H54 (cell line): ENCODE results near the gene DDIAS.
A peak's percentile ranks its signal among the peaks of the same experiment; 100 is the strongest.
"Not testable (repeated sequence)": the region's sequence is repeated elsewhere in the genome, so short reads cannot be mapped to it uniquely, and the experiment has no call there.

Source experiments
- DNase-seq: peaks from one replicate; pipeline ENCODE4 v3.0.0; 2011; ENCODE audit warnings: low spot score, mixed read lengths; ENCODE audit not compliant: insufficient read length
- FAIRE-seq: peaks from 3 replicates; lab custom pipeline; 2011; peaks lifted over from hg19 to GRCh38; lab: Jason Lieb, UNC
- POLR2A ChIP-seq: IDR thresholded peaks from 2 replicates; pipeline ENCODE4 v1.6.1; 2011; ENCODE audit warnings: low read depth, mild to moderate bottlenecking, low read length

DDIAS gene

GRCh38 chr11:82959987-82960778 is 58.6 kb downstream of the DDIAS start:
- TF ChIP-seq POLR2A = no peak
- no peak for FAIRE-seq
- DNase-seq = no peak

- no peak for TF ChIP-seq POLR2A
- DNase-seq = no peak
- FAIRE-seq = no peak
These were observed 59.2 kb downstream of the DDIAS start for GRCh38 chr11:82960779-82961143.

GRCh38 chr11:82962021-82962420 is 60.5 kb downstream of the DDIAS start:
- not testable (repeated sequence) for DNase-seq, FAIRE-seq

GRCh38 chr11:82967381-82967780 is 65.8 kb downstream of the DDIAS start:
- DNase-seq (no peak), FAIRE-seq (no peak)
- TF ChIP-seq POLR2A = no peak

GRCh38 chr11:82969811-82970210 is 68.3 kb downstream of the DDIAS start:
- TF ChIP-seq POLR2A = no peak
- no peak for DNase-seq
- FAIRE-seq = no peak

- FAIRE-seq, DNase-seq: not testable (repeated sequence)
These were observed 69.1 kb downstream of the DDIAS start for GRCh38 chr11:82970507-82971083.

GRCh38 chr11:82971519-82971946 is 70.0 kb downstream of the DDIAS start:
- not testable (repeated sequence) for DNase-seq, FAIRE-seq

- DNase-seq = no peak
- no peak for TF ChIP-seq POLR2A
- FAIRE-seq = no peak
These were observed 70.6 kb downstream of the DDIAS start for GRCh38 chr11:82972103-82972502.

GRCh38 chr11:82974135-82974534 is 72.6 kb downstream of the DDIAS start:
- FAIRE-seq = peak; percentile 41
- no peak for DNase-seq
- TF ChIP-seq POLR2A = no peak

GRCh38 chr11:82974851-82975250 is 73.3 kb downstream of the DDIAS start:
- DNase-seq (no peak), FAIRE-seq (no peak)
- no peak for TF ChIP-seq POLR2A

GRCh38 chr11:82975882-82976281 is 74.3 kb downstream of the DDIAS start:
- peak; percentile 36 for FAIRE-seq
- no peak for TF ChIP-seq POLR2A
- DNase-seq = no peak

- FAIRE-seq (peak; percentile 69), DNase-seq (no peak)
- no peak for TF ChIP-seq POLR2A
These were observed 75.2 kb downstream of the DDIAS start for GRCh38 chr11:82976786-82977185.

GRCh38 chr11:82978422-82979099 is 77.0 kb downstream of the DDIAS start:
- no peak for TF ChIP-seq POLR2A
- DNase-seq (peak; percentile 33), FAIRE-seq (peak; percentile 97)

GRCh38 chr11:82979824-82980223 is 78.3 kb downstream of the DDIAS start:
- FAIRE-seq (peak; percentile 69), DNase-seq (no peak)
- no peak for TF ChIP-seq POLR2A

- TF ChIP-seq POLR2A = no peak
- peak; percentile 94 for FAIRE-seq
- peak; percentile 61 for DNase-seq
These were observed 78.8 kb downstream of the DDIAS start for GRCh38 chr11:82980292-82980691.
